Endothelial cell of umbilical vein (primary cell): ENCODE data around the gene HTT. TPM values are rescaled to one million over a fixed set of nuclear protein-coding genes. Genes with fewer than 3 reads are reported as not detected.

Source experiments
- BruUV-seq: library from RNA; stranded (reverse); fragments of 400-500 nt; replicated peaks from 2 replicates; lab custom pipeline; 2021; lab: Mats Ljungman, UMichigan
- CTCF ChIA-PET: fragments of 300-600, 350-600 bp; sonication (Branson Sonifier 250); formaldehyde crosslinking; loops from one replicate; lab custom pipeline; 2021; ENCODE audit warnings: antibody characterized with exemption, inconsistent platforms; lab: Charles Lee
- POLR2A ChIA-PET: fragments of 300-600, 350-600 bp; sonication (Branson Sonifier 250); formaldehyde crosslinking; loops from one replicate; lab custom pipeline; 2021; ENCODE audit warnings: antibody characterized with exemption, inconsistent platforms; lab: Charles Lee
- DNase-seq: peaks from one replicate; pipeline ENCODE4 v3.0.0-alpha.2; 2011; ENCODE audit warnings: low read depth, low spot score
- FAIRE-seq: peaks from 2 replicates; lab custom pipeline; 2011; peaks lifted over from hg19 to GRCh38; lab: Jason Lieb, UNC
- H2AFZ ChIP-seq: 2 replicates; pipeline ENCODE4 v1.6.0; 2012; ENCODE audit warnings: low read depth, low read length, control low read depth, inconsistent platforms
- H3K27ac ChIP-seq: 2 replicates; pipeline ENCODE4 v1.5.1; 2011; ENCODE audit warnings: low read depth, mild to moderate bottlenecking, control low read depth, low read length, moderate library complexity; ENCODE audit not compliant: insufficient read depth
- H3K27me3 ChIP-seq, 2 experiments: 2 replicates each; pipeline versions ENCODE4 v1.6.0 to v1.6.1; 2011; ENCODE audit warnings: low read length in 2 of 2, mixed read lengths in 1 of 2; ENCODE audit not compliant: control insufficient read depth in 2 of 2, insufficient read depth in 2 of 2
- H3K36me3 ChIP-seq, 2 experiments: 2 replicates in 1 of 2; 3 replicates in 1 of 2; pipeline ENCODE4 v1.5.1; 2011; ENCODE audit warnings: low read length in 2 of 2, mild to moderate bottlenecking in 1 of 2, moderate library complexity in 1 of 2; ENCODE audit not compliant: control insufficient read depth in 2 of 2, insufficient read depth in 2 of 2; ENCODE audit errors: extremely low read depth in 1 of 2
- H3K4me1 ChIP-seq: 3 replicates; pipeline ENCODE4 v1.5.1; 2011; ENCODE audit warnings: mild to moderate bottlenecking, low read length; ENCODE audit not compliant: control insufficient read depth, insufficient read depth; ENCODE audit errors: extremely low read depth
- H3K4me2 ChIP-seq: 2 replicates; pipeline ENCODE4 v1.6.1; 2011; ENCODE audit warnings: low read length, control low read depth, mixed read lengths; ENCODE audit not compliant: insufficient read depth
- H3K4me3 ChIP-seq, 3 experiments: fragments of 200-600 bp in 1 of 3; sonication (generic), shearing (Covaris generic) in 1 of 3; replicated peaks in 1 of 3; 2 replicates each; pipeline ENCODE4 v1.5.1; 2011 to 2016; ENCODE audit warnings: control low read depth in 3 of 3, low read length in 3 of 3, mild to moderate bottlenecking in 2 of 3, inconsistent platforms in 1 of 3, low read depth in 1 of 3, moderate library complexity in 1 of 3; ENCODE audit not compliant: insufficient read depth in 1 of 3
- H3K79me2 ChIP-seq: 2 replicates; pipeline ENCODE4 v1.6.0; 2012; ENCODE audit warnings: low read length, inconsistent platforms; ENCODE audit not compliant: control insufficient read depth, insufficient read depth
- H3K9ac ChIP-seq: replicated peaks from 2 replicates; pipeline ENCODE3; 2011; ENCODE audit warnings: low read length, control low read depth; ENCODE audit not compliant: insufficient read depth; ENCODE audit errors: extremely low read depth
- H3K9me1 ChIP-seq: replicated peaks from 3 replicates; pipeline ENCODE4 v1.6.0; 2011; ENCODE audit warnings: mild to moderate bottlenecking, low read length; ENCODE audit not compliant: control insufficient read depth, insufficient read depth; ENCODE audit errors: extremely low read depth
- H3K9me3 ChIP-seq: replicated peaks from 2 replicates; pipeline ENCODE4 v1.5.1; 2012; ENCODE audit warnings: low read length, inconsistent platforms; ENCODE audit not compliant: control insufficient read depth, insufficient read depth
- H4K20me1 ChIP-seq: replicated peaks from 2 replicates; pipeline ENCODE3; 2011; ENCODE audit warnings: mild to moderate bottlenecking, low read length; ENCODE audit not compliant: control insufficient read depth, insufficient read depth; ENCODE audit errors: extremely low read depth
- CTCF ChIP-seq, 2 donors: IDR thresholded peaks; 1 replicate in 1 of 2; 2 replicates in 1 of 2; pipeline ENCODE4 v1.5.1; 2011; ENCODE audit warnings: low read length in 2 of 2, mild to moderate bottlenecking in 2 of 2, moderate library complexity in 2 of 2, control low read depth in 1 of 2, inconsistent platforms in 1 of 2, low read depth in 1 of 2; ENCODE audit not compliant: insufficient read depth in 1 of 2; ENCODE audit errors: extremely low read depth in 1 of 2
- EZH2 ChIP-seq: IDR thresholded peaks from 2 replicates; pipeline ENCODE4 v1.6.1; 2012; ENCODE audit warnings: borderline replicate concordance, low read depth, mild to moderate bottlenecking, moderate library complexity, low read length, inconsistent platforms; ENCODE audit not compliant: severe bottlenecking
- FOS ChIP-seq: IDR thresholded peaks from 2 replicates; pipeline ENCODE4 v1.6.1; 2011; ENCODE audit warnings: mild to moderate bottlenecking, low read length, moderate library complexity, borderline replicate concordance; ENCODE audit not compliant: insufficient read depth
- GATA2 ChIP-seq: IDR thresholded peaks from 2 replicates; pipeline ENCODE4 v1.7.0; 2011; ENCODE audit warnings: low read depth, mild to moderate bottlenecking, moderate library complexity, mixed read lengths, low read length; ENCODE audit not compliant: insufficient read length, insufficient read depth
- JUN ChIP-seq: IDR thresholded peaks from 2 replicates; pipeline ENCODE4 v1.6.1; 2011; ENCODE audit warnings: borderline replicate concordance, low read depth; ENCODE audit not compliant: insufficient read length, insufficient read depth
- MAX ChIP-seq: IDR thresholded peaks from 2 replicates; pipeline ENCODE4 v1.6.1; 2011; ENCODE audit not compliant: insufficient read depth, insufficient read length
- MYC ChIP-seq: IDR thresholded peaks from one replicate; pipeline ENCODE4 v1.6.1; 2011; ENCODE audit warnings: mild to moderate bottlenecking, low read depth, low read length
- POLR2A ChIP-seq: IDR thresholded peaks from 2 replicates; pipeline ENCODE4 v1.6.1; 2012; ENCODE audit warnings: low read depth, mild to moderate bottlenecking, control low read depth, low read length
- dilution Hi-C: fragments of 300-500 bp; cut with MboI; formaldehyde crosslinking; loops from one replicate; pipeline ENCODE4 v1.15.0; 2019; ENCODE audit warnings: low sequenced_read_pairs; ENCODE audit not compliant: extremely low pct_ligation_motif_present
- intact Hi-C: fragments of 100-400 bp; cut with micrococcal nuclease; formaldehyde crosslinking; loops from one replicate; pipeline ENCODE4 v1.10.0; 2022
- polyA plus RNA-seq, 4 experiments: library from polyadenylated mRNA; depleted of rRNA in 3 of 4; stranded (reverse) in 3 of 4; unstranded in 1 of 4; fragments of >200 nt; gene quantifications; 2 replicates each; pipeline versions ENCODE4 v1.2.1 to v1.2.3, GENCODE V29; 2011 to 2012; ENCODE audit warnings: missing spikeins in 1 of 4
- total RNA-seq: library from RNA; stranded (reverse); gene quantifications from 2 replicates; pipeline ENCODE4 v1.2.3, GENCODE V29; 2021

Gene HTT
- total and polyA plus RNA-seq, 2 donors (not counting 3 experiments of a cell fraction or from before 2014, with no cell fraction given) = 15.7 to 61.2 TPM

- intact Hi-C loops = loop anchor here (5.0 kb wide), 1 partner anchor 218 kb away; the partner anchor contains the start of genes HTT and HTT-AS
- no peak overlapping the region for H2AFZ ChIP-seq
- dilution Hi-C loops = no loop called here
- ChIA-PET CTCF (no interaction called here), POLR2A (no interaction called here)
- TF ChIP-seq CTCF (IDR thresholded peaks at IDR 0.05; ENCODE audit: extremely low read depth in 1 of 2, insufficient read depth in 1 of 2, low read depth in 1 of 2, low read length in 2 of 2) = no peak
- TF ChIP-seq MYC = no peak
- no peak for TF ChIP-seq EZH2
- no peak overlapping the region for H3K9ac ChIP-seq
- peaks cover 20% of the 10 kb centered on the region for H3K79me2 ChIP-seq
- no peaks in the 10 kb centered on the region for H4K20me1 ChIP-seq
- no peaks in the 10 kb centered on the region for H3K27me3 ChIP-seq
- no peak overlapping the region for H3K4me3 ChIP-seq
- FAIRE-seq = no peak
- DNase-seq = no peak
- no peaks in the 10 kb centered on the region for H3K9me3 ChIP-seq
- H3K9me1 ChIP-seq = no peaks in the 10 kb centered on the region
- H3K36me3 ChIP-seq = no peaks in the 10 kb centered on the region
- H3K4me2 ChIP-seq = no peak overlapping the region
- H3K4me1 ChIP-seq = peaks cover 18% of the 10 kb centered on the region
- H3K27ac ChIP-seq = no peak overlapping the region
- no TSS peak for BruUV-seq
Observed at GRCh38 chr4:3290476-3290875, 216.0 kb downstream of the HTT start.

GRCh38 chr4:3290889-3291321 lies 216.4 kb downstream of the HTT start:
- DNase-seq (no peak), FAIRE-seq (no peak)
- Histone ChIP-seq H3K4me2 (no peak overlapping the region), H3K36me3 (no peaks in the 10 kb centered on the region), H3K79me2 (peaks cover 24% of the 10 kb centered on the region), H3K9me3 (no peaks in the 10 kb centered on the region), H3K27ac (no peak overlapping the region), H3K27me3 (no peaks in the 10 kb centered on the region), H4K20me1 (no peaks in the 10 kb centered on the region), H3K9ac (no peak overlapping the region), H3K9me1 (no peaks in the 10 kb centered on the region), H3K4me3 (no peak overlapping the region), H3K4me1 (peaks cover 18% of the 10 kb centered on the region), H2AFZ (no peak overlapping the region)
- no peak for TF ChIP-seq FOS
- no peak for TF ChIP-seq POLR2A
- TF ChIP-seq JUN = no peak
- TF ChIP-seq CTCF (IDR thresholded peaks at IDR 0.05; ENCODE audit: extremely low read depth in 1 of 2, insufficient read depth in 1 of 2, low read depth in 1 of 2, low read length in 2 of 2) = no peak
- no peak for TF ChIP-seq EZH2
- TF ChIP-seq GATA2 = no peak
- TF ChIP-seq MAX = no peak
- ChIA-PET CTCF (interaction anchor here (0.8 kb wide), 1 partner anchor 56 kb away, joined by 4 read pairs; no protein-coding TSS in a partner anchor), POLR2A (interaction anchor here (1.5 kb wide), 1 partner anchor 14 kb away, joined by 4 read pairs; no protein-coding TSS in a partner anchor)
- BruUV-seq = no TSS peak
- dilution Hi-C loops (no loop called here), intact Hi-C loops (loop anchor here (5.0 kb wide), 1 partner anchor 219 kb away; the partner anchor contains the start of genes HTT and HTT-AS)
